Endodermal cell (in vitro differentiated cells): ENCODE measurements around the gene PXDN. TPM values are rescaled to one million over a fixed set of nuclear protein-coding genes. Genes with fewer than 3 reads are reported as not detected.

Experiments
- DNase-seq: peaks from one replicate; pipeline ENCODE4 v3.0.0-alpha.2; 2017
- H3K27ac ChIP-seq: 2 replicates; pipeline ENCODE4 v1.5.1; 2013; ENCODE audit warnings: mild to moderate bottlenecking, low read depth, low read length, moderate library complexity
- H3K27me3 ChIP-seq: 2 replicates; pipeline ENCODE4 v1.6.1; 2013; ENCODE audit warnings: mild to moderate bottlenecking, low read length, moderate library complexity; ENCODE audit not compliant: insufficient read depth, control insufficient read depth, poor library complexity, severe bottlenecking
- H3K36me3 ChIP-seq: 2 replicates; pipeline ENCODE4 v1.7.0; 2013; ENCODE audit warnings: mild to moderate bottlenecking, low read length, moderate library complexity; ENCODE audit not compliant: control insufficient read depth, insufficient read depth
- H3K4me1 ChIP-seq: one replicate; pipeline ENCODE4 v1.7.0; 2013; ENCODE audit warnings: low read length; ENCODE audit not compliant: control insufficient read depth, insufficient read depth
- H3K4me3 ChIP-seq: 2 replicates; pipeline ENCODE4 v1.5.1; 2013; ENCODE audit warnings: mild to moderate bottlenecking, low read length, moderate library complexity
- H3K9ac ChIP-seq: 2 replicates; pipeline ENCODE4 v1.6.1; 2013; ENCODE audit warnings: mild to moderate bottlenecking, low read length, moderate library complexity; ENCODE audit not compliant: poor library complexity, severe bottlenecking; ENCODE audit errors: extremely low read depth
- H3K9me3 ChIP-seq: 2 replicates; pipeline ENCODE4 v1.6.1; 2013; ENCODE audit warnings: mild to moderate bottlenecking, low read length, moderate library complexity; ENCODE audit not compliant: control insufficient read depth
- H3K27ac Mint-ChIP-seq: 2 replicates; pipeline ENCODE4 v1.8.0; 2020; ENCODE audit warnings: mixed read lengths
- H3K27me3 Mint-ChIP-seq: 2 replicates; pipeline ENCODE4 v1.8.0; 2021; ENCODE audit warnings: mild to moderate bottlenecking, mixed read lengths; ENCODE audit not compliant: insufficient read depth
- H3K36me3 Mint-ChIP-seq: 2 replicates; pipeline ENCODE4 v1.8.0; 2020; ENCODE audit warnings: low read depth, mixed read lengths
- H3K4me1 Mint-ChIP-seq: 2 replicates; pipeline ENCODE4 v1.8.0; 2020; ENCODE audit warnings: mixed read lengths
- H3K4me3 Mint-ChIP-seq: 2 replicates; pipeline ENCODE4 v1.8.0; 2020; ENCODE audit warnings: mild to moderate bottlenecking, moderate library complexity, mixed read lengths
- H3K9me3 Mint-ChIP-seq: 2 replicates; pipeline ENCODE4 v1.8.0; 2020; ENCODE audit warnings: mild to moderate bottlenecking, mixed read lengths
- WGBS, 2 experiments: methylation state at CpG; one replicate each; pipeline versions ENCODE4 v1.1.5 to v1.1.7; 2013; ENCODE audit warnings: missing lambda C conversion rate in 2 of 2, mixed read lengths in 1 of 2; ENCODE audit not compliant: insufficient coverage in 1 of 2, insufficient read length in 1 of 2; 5-methylcytosine and 5-hydroxymethylcytosine counted together
- total RNA-seq, 2 donors: library from RNA; stranded (reverse); fragmentation: NEBNext Ultra II Directional in 1 of 2; extraction: Animal tissue kit (Norgen Biotek cat#: 25700) in 1 of 2; gene quantifications; 2 replicates in 1 of 2; 3 replicates in 1 of 2; pipeline ENCODE4 v1.2.1, GENCODE V29; 2021
- TF ChIP-seq, protein P1 (sequence below): fragments of 200-600 bp; sonication (generic); conservative IDR thresholded peaks from 2 replicates; pipeline ENCODE4 v1.5.0; 2021; ENCODE audit warnings: antibody characterized with exemption, mild to moderate bottlenecking

The PXDN gene
- total RNA-seq, 2 donors from 2014 or later, result 212 to 247 TPM

DNA sequence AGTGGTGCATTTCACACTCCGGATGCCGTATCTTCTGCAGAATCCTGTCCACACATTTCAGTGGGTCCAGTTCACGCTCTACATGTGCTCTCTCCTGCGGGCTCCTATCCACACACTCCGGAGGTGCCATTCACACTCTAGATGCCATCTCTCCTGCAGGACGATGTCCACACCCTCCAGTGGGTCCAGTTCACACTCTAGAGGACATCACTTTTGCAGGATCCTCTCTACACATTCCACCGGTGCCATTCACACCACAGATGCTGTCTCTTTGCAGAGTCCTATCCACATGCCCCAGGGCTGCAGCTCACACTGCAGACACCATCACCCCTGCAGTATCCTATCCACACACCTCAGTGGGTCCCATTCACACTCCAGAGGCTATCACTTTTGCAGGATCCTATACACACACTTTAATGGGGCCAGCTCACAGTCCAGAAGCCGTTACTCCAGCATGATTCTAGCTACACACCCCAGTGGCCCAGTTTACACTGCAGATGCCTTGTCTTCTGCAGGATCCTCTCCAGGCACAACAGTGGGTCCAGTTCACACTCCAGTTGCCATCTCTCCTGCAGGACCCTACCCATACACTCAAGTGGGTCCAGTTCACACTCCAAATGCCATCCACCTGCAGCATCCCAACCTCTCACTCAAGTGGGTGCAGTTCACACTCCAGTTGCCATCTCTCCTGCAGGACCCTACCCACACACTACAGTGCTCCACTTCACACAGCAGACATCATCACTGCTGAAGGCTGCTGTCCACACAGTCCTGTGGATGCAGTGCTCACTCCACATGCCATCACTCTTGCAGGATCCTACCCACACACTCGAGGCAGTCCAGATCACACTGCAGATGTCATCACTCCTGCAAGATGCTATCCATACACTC lies 2.1 kb upstream of the PXDN start:
- Histone ChIP-seq H3K27me3 (no peaks in the 10 kb centered on the region), H3K9me3 (no peaks in the 10 kb centered on the region), H3K36me3 (peaks cover 4% of the 10 kb centered on the region), H3K27ac (no peak overlapping the region), H3K4me1 (peaks cover 3% of the 10 kb centered on the region), H3K4me3 (no peak overlapping the region), H3K9ac (no peak overlapping the region)
- Mint-ChIP-seq H3K36me3 (peaks cover 8% of the 10 kb centered on the region), H3K4me1 (peaks cover 13% of the 10 kb centered on the region), H3K9me3 (no peaks in the 10 kb centered on the region), H3K27ac (no peak overlapping the region), H3K27me3 (peaks cover 48% of the 10 kb centered on the region), H3K4me3 (peak overlapping the region; percentile 89)
- WGBS, 2 experiments, result 92 to 97% methylated on average over 6 to 9 of the region's 9 CpGs
- TF ChIP-seq, protein P1, sequence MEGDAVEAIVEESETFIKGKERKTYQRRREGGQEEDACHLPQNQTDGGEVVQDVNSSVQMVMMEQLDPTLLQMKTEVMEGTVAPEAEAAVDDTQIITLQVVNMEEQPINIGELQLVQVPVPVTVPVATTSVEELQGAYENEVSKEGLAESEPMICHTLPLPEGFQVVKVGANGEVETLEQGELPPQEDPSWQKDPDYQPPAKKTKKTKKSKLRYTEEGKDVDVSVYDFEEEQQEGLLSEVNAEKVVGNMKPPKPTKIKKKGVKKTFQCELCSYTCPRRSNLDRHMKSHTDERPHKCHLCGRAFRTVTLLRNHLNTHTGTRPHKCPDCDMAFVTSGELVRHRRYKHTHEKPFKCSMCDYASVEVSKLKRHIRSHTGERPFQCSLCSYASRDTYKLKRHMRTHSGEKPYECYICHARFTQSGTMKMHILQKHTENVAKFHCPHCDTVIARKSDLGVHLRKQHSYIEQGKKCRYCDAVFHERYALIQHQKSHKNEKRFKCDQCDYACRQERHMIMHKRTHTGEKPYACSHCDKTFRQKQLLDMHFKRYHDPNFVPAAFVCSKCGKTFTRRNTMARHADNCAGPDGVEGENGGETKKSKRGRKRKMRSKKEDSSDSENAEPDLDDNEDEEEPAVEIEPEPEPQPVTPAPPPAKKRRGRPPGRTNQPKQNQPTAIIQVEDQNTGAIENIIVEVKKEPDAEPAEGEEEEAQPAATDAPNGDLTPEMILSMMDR, result no peak
- peak; percentile 27 for DNase-seq

DNA sequence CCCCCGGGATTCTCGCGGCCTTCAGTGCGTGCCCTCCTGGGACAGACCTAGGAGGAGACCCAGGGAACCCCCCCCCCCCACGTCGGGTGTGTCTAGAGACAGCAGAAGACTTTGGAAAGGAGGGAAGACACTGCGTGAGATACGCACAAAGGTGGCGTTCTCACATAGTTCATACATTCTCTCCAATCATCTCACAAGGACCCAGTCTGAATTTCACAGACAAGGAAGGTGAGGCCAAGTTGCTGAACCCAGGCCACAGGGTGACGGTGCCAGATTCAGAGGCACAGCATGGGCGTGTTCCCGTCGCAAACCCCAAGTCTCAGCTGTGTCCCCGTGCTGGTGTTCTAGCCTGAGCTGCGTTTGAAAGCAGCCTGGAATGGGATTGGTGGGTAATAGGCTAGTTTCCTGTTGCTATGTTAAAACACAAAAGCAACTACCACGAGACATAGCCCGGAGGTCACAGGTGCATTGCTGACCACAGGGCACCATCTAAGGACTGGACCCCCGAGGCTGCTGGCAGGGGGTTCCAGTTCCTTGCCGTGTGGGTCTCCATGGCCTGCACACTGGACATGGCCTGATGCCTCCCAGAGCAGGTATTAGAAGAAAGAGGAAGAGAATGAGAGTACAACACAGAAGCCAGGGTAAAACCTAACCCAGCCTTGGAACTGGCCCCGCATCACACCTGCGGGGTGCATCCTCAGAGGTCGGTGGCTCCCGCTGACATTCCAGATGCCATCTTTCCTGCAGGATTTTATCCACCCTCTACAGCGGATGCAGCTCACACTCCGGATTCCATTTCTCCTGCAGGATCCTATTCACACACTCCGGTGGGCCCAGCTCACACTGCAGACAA lies 1.1 kb upstream of the PXDN start:
- Mint-ChIP-seq H3K9me3 (no peaks in the 10 kb centered on the region), H3K27me3 (peaks cover 48% of the 10 kb centered on the region), H3K27ac (no peak overlapping the region), H3K36me3 (peaks cover 8% of the 10 kb centered on the region), H3K4me1 (peaks cover 19% of the 10 kb centered on the region), H3K4me3 (peak overlapping the region; percentile 89)
- WGBS, 2 experiments, result 91 to 96% methylated on average over 10 to 22 of the region's 26 CpGs
- H3K9me3 ChIP-seq, result no peaks in the 10 kb centered on the region
- peaks cover 6% of the 10 kb centered on the region for H3K36me3 ChIP-seq
- peak; percentile 62 for DNase-seq
- TF ChIP-seq, protein P1, result no peak
- no peak overlapping the region for H3K27ac ChIP-seq
- H3K27me3 ChIP-seq, result no peaks in the 10 kb centered on the region
- H3K9ac ChIP-seq, result no peak overlapping the region
- H3K4me3 ChIP-seq, result peak overlapping the region; percentile 65
- H3K4me1 ChIP-seq, result peaks cover 3% of the 10 kb centered on the region

DNA sequence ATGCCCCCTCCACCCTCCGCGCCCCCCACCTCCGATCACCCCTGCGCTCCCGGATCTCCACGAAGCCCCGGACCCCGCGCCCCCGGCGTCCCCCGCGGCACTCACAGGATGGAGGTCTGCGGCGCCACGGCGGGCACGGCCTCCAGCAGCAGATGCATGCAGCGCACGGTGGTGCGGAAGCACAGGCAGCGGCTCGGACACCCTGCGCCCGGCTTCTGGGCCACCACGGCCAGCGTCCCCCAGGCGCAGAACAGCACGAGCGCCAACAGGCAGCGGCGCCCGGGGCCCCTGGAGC lies 217 bp downstream of the PXDN start:
- peaks cover 19% of the 10 kb centered on the region for H3K4me1 Mint-ChIP-seq
- peaks cover 41% of the 10 kb centered on the region for H3K27me3 Mint-ChIP-seq
- TF ChIP-seq, protein P1, result no peak
- peak overlapping the region; percentile 89 for H3K4me3 Mint-ChIP-seq
- peaks cover 3% of the 10 kb centered on the region for H3K4me1 ChIP-seq
- no peaks in the 10 kb centered on the region for H3K9me3 Mint-ChIP-seq
- peak overlapping the region; percentile 65 for H3K4me3 ChIP-seq
- H3K36me3 ChIP-seq, result peaks cover 16% of the 10 kb centered on the region
- H3K36me3 Mint-ChIP-seq, result peaks cover 10% of the 10 kb centered on the region
- WGBS, 2 experiments, result 0% methylated on average over 33 of the region's 33 CpGs; no CpG with 5 or more reads in 1 of the 2 experiments
- H3K27me3 ChIP-seq, result no peaks in the 10 kb centered on the region
- peak; percentile 87 for DNase-seq
- H3K27ac Mint-ChIP-seq, result peak overlapping the region; percentile 76
- H3K9ac ChIP-seq, result peak overlapping the region; percentile 70
- peak overlapping the region; percentile 90 for H3K27ac ChIP-seq
- H3K9me3 ChIP-seq, result no peaks in the 10 kb centered on the region
